OCI-M1 (cell line): ENCODE results near the gene QTRT2.
A peak's percentile ranks its signal among the peaks of the same experiment; 100 is the strongest.

ENCODE experiments used
- DNase-seq: peaks from one replicate; lab custom pipeline; 2025; lab: John Stamatoyannopoulos, UW

QTRT2 gene

DNA sequence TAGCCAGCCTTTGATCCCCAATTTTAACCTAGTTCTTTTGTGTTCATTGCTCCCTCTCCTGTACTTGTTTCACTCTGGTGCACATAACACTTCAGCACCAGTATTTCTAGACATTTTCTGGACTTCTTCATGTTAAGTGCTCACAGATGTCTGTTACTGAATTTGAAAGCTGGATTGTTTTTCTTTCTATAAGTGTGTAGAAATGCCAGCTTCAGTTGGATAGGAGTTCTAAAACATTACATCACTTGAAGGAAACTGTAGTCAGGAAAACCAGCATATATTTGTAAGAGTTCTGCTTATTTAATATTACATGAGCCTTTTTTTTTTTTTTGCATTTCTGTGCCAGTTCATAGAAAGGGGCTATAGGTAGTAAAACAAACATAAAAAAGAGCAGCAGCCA, 21.6 kb downstream of the QTRT2 start:
- DNase-seq, result no peak

GRCh38 chr3:114079761-114080160, 23.2 kb downstream of the QTRT2 start:
- peak; percentile 51 for DNase-seq

DNA sequence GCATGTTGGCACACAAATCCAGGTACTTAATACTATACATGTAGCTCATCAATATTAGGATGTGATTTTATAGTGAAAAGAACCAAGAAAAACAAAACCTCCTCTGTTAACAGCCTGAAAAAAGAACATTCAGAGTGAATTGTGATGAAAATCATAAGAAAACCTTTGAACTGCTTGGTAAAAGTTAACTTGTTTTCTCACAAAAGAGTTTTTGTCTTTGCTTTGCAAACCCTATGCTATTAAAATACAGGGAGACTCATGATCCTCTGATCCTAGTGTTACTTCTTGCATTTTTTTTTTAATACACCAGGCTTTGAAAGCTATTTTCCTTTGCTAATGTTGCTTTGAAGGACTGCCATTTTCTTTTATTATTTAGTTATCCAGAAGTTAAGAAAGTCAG, 23.7 kb downstream of the QTRT2 start:
- no peak for DNase-seq

GRCh38 chr3:114081037-114081436, 24.5 kb downstream of the QTRT2 start:
- DNase-seq, result no peak

- no peak for DNase-seq
Measured at GRCh38 chr3:114083112-114083511, 26.6 kb downstream of the QTRT2 start.

- DNase-seq, result no peak
Measured at GRCh38 chr3:114086356-114086755, 29.8 kb downstream of the QTRT2 start.

- no peak for DNase-seq
Measured at GRCh38 chr3:114089675-114090074, 33.1 kb downstream of the QTRT2 start.

DNA sequence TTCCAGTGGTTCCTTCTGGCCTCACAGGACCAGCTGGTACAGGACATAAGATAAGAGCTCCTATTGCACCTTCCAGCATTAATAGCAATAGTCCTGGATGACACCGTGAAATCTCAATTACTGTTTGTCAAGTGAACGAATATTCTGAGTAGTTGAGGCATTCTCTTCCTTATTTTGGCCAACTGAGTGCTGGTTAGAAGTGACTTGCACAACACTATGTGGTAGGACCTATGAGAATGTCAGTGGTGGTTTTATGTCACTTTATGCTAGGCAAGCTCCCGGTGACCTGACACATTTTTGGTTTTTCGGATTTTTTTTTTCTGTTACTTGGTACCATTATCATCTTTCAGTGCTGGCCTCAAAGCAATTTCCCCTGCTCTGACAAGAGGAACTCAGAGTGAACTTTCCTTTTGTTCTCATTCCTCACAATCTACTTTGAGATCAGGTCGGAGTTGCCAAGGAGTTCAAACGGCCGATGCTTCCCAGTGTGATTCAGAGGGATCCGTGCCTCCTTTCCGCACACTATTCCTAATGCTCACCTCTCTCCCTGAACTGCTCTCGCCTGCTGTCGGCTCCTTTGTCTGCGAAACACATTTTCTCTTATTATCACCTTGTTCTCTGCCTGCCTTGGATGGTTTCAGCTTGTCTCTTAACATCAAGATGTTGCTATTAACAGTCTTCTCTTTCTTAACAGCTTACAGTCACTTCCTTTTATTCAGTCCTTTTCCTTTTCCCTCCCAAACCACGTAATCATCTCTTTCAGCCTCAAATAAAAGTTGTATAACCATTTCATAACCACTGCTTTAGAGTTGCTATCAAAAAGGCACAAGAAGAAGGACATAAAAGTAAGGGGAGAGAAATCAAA, 35.8 kb downstream of the QTRT2 start:
- peak; percentile 8 for DNase-seq

DNA sequence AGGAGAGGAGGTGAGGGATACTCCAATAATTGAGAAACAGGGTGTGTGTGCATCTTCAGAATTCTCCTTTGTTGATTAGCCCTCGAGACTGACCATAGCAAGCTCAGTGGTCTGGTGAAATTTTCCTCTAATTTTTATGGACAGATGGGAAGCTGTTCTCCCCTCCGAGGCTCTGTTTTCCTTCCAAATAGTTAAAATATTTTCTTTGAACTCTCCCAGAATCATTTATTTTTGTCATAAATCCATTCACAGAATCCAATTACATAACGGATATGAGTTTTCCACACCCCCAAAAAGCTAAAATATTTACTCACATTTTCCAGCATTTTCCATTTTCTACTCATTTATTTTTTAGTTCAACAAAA, 36.5 kb downstream of the QTRT2 start:
- no peak for DNase-seq

DNA sequence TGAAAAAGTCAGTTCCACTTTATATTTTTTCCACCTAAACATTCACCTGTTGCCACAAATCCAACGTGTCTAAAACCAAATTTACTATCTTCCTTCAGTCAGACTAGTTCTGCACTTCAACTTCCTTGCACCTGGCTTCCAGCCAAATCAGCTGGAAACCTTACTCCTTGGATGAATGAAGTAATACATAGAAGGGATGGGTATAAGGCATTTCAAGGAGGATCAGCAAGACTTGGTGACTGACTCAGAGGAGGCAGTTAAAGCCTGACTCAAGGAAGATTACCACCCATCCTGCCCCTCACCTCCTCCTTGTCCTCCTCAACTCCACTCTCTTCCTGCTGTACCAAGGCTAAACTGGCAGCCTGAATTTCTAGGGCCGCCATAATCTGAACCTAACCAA, 37.1 kb downstream of the QTRT2 start:
- no peak for DNase-seq

- no peak for DNase-seq
Measured at GRCh38 chr3:114095796-114096195, 39.3 kb downstream of the QTRT2 start.

DNA sequence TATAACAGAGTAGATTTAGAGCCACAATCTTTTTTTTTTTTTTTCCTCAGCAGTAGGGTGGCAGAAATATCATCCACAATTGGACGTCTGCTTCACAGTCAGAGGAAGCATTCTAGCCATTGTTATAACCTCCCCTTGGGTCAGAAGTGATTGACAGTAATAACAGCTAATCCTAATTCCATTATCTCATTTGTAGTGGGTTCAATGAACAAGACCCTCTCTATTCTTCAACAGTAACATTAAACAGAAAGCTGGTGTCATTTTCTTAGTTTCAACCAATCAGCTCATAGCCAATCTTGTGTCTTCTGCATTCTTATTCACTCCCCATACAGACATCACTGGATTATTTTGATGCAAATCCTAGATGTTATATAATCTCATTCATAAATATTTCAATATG, 44.6 kb downstream of the QTRT2 start:
- no peak for DNase-seq

- no peak for DNase-seq
Measured at GRCh38 chr3:114103181-114103580, 46.6 kb downstream of the QTRT2 start.

- no peak for DNase-seq
Measured at GRCh38 chr3:114103858-114104257, 47.3 kb downstream of the QTRT2 start.

DNA sequence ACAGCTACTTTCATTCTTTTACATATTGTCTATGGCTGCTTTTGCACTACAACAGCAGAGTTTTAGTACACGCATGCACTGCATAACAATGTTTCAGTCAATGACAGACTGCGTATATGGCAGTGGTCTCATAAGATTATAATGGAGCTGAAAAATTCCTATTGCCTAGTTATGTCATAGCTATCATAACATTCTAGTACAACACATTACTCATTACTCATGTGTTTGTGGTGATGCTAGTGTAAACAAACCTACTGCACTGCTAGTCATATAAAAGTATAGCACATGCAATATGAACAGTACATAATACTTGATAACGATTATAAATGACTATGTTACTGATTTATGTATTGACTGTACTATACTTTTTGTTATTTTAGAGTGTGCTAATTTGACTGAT, 47.9 kb downstream of the QTRT2 start:
- no peak for DNase-seq

GRCh38 chr3:114108137-114108536, 51.6 kb downstream of the QTRT2 start:
- DNase-seq, result no peak

DNA sequence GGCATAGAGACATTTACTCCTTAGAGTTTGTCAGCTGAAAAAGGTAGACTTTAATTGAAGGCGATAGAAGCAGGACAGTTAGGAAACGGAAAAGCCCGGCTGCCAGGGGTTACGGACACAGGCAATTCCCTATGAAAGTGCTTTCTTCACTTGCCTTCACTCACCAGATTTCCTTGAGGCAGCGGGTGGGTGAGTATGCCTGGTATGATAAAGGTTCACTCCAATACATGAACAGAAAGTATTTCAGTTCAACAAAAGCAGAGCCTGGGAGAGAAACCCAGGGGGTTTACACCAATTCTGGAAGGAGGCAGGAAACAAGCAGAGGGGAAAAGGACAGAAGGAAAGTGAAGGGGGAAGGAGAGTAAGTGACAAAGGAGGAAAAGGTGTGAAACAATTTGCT, 53.9 kb downstream of the QTRT2 start:
- DNase-seq, result no peak

GRCh38 chr3:114111060-114111770, 54.7 kb downstream of the QTRT2 start:
- peak; percentile 58 for DNase-seq

- DNase-seq, result no peak
Measured at GRCh38 chr3:114112696-114113095, 56.2 kb downstream of the QTRT2 start.

DNA sequence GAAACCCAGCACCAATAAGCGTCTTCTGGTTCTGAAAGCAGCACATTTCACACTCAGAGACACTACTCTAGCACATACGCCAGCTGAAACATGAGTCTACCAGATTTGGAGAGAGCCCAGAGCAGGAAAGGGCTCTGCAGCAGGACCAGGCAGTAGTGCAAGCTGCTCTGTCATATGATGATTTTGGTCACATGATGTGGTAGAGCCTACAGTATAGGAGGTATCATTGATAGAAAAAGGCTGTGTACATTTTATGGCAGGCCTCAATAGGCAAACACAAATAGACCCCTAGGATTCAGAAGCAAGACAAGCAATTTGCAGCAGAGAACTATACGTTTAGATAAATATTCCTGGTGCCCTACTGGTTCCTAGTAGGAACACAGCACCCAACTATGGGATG, 58.2 kb downstream of the QTRT2 start:
- no peak for DNase-seq

- DNase-seq, result no peak
Measured at GRCh38 chr3:114115143-114115542, 58.6 kb downstream of the QTRT2 start.

GRCh38 chr3:114119776-114120175, 63.2 kb downstream of the QTRT2 start:
- DNase-seq, result no peak

DNA sequence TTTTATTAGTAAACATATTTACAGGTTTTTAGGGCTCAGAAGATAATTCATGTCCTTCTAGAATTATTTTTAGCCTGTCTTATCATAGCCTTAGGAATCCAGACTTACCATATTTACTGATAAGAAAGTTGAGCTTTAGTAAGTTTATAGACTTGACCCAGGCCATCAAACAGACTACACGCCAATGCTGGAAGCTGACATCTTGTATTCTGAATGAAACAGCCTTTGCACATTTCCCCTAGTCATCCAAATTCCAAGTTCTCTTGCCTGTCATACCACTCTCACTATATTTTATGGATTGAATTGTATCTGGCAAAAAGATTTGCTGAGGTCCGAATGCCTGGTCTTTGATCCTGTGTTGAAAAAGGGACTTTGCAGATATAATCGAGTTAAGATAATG, 63.7 kb downstream of the QTRT2 start:
- no peak for DNase-seq
